Karpas-422 (cell line): Measurements from ENCODE around the gene ACBD4. TPM values are rescaled to one million over a fixed set of nuclear protein-coding genes. Genes with fewer than 3 reads are reported as not detected.

Experiments used
- DNase-seq: peaks from one replicate; pipeline ENCODE4 v3.0.0-alpha.2; 2015
- H2AFZ ChIP-seq: fragments of 200-600 bp; sonication (generic); 2 replicates; pipeline ENCODE4 v1.6.1; 2014; ENCODE audit warnings: antibody characterized with exemption, low read length, mixed read lengths
- H3K27ac ChIP-seq: fragments of 200-600 bp; sonication (generic); 2 replicates; pipeline ENCODE4 v1.5.1; 2014; ENCODE audit warnings: mild to moderate bottlenecking, low read length, moderate library complexity
- H3K27me3 ChIP-seq: fragments of 200-600 bp; sonication (generic); 2 replicates; pipeline ENCODE4 v1.6.1; 2014; ENCODE audit warnings: low read length, mixed read lengths
- H3K36me3 ChIP-seq: fragments of 200-600 bp; sonication (generic); 2 replicates; pipeline ENCODE4 v1.6.1; 2014; ENCODE audit warnings: low read length, mixed read lengths; ENCODE audit not compliant: insufficient read depth
- H3K4me1 ChIP-seq: fragments of 200-600 bp; sonication (generic); 2 replicates; pipeline ENCODE4 v1.6.1; 2014; ENCODE audit warnings: mild to moderate bottlenecking, low read length, mixed read lengths
- H3K4me2 ChIP-seq: fragments of 200-600 bp; sonication (generic); 2 replicates; pipeline ENCODE4 v1.6.1; 2014; ENCODE audit warnings: low read length, low read depth, mild to moderate bottlenecking; ENCODE audit not compliant: poor library complexity, severe bottlenecking
- H3K4me3 ChIP-seq: fragments of 200-600 bp; sonication (generic); 2 replicates; pipeline ENCODE4 v1.5.1; 2014; ENCODE audit warnings: mild to moderate bottlenecking, antibody characterized with exemption, low read length, mixed read lengths
- H3K79me2 ChIP-seq: fragments of 200-600 bp; sonication (generic); 2 replicates; pipeline ENCODE4 v1.6.1; 2014; ENCODE audit warnings: mild to moderate bottlenecking, low read length, mixed read lengths
- H3K9ac ChIP-seq: fragments of 200-600 bp; sonication (generic); 2 replicates; pipeline ENCODE4 v1.6.0; 2014; ENCODE audit warnings: low read length
- H3K9me2 ChIP-seq: fragments of 200-600 bp; sonication (generic), shearing (Covaris generic); replicated peaks from 2 replicates; pipeline ENCODE4 v1.6.0; 2014; ENCODE audit warnings: mild to moderate bottlenecking, low read length, moderate library complexity; ENCODE audit not compliant: insufficient read depth
- H3K9me3 ChIP-seq: fragments of 300-700, 200-600 bp; sonication (generic); 2 replicates; pipeline ENCODE4 v1.6.1; 2014; ENCODE audit warnings: low read length, mixed read lengths
- H4K20me1 ChIP-seq: fragments of 200-600 bp; sonication (generic); 2 replicates; pipeline ENCODE4 v1.6.1; 2014; ENCODE audit warnings: mild to moderate bottlenecking, antibody characterized with exemption, low read length, low read depth; ENCODE audit not compliant: insufficient read depth
- total RNA-seq: library from RNA; depleted of rRNA; stranded (reverse); fragments of >200 nt; shearing (Covaris generic); gene quantifications from 2 replicates; pipeline ENCODE4 v1.2.3, GENCODE V29; 2014; ENCODE audit warnings: low replicate concordance

The ACBD4 gene
- total RNA-seq, 1 experiment from 2014 or later: 13.4 TPM

DNA sequence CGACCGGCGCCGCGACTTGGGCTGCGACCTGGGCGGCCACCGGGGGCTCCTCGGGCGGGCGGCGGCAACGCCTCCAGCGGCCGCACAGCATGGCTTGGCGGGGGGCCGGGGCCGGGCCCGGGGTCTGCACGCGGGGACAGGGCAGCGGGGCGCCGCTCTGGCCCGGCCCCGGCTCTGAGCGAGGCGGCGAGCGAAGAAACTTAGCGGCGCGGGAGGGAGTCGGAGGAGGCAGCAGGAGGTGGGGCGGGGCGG lies 3.2 kb upstream of the ACBD4 start, which contains the start of gene PLCD3:
Gene PLCD3, minus strand, starts transcription at position 196 of the 252 bp plus-strand sequence. Its CDS starts 105 bp downstream, at position 91.
- H3K9me3 ChIP-seq: no peaks in the 10 kb centered on the region
- DNase-seq: no peak
- no peaks in the 10 kb centered on the region for H3K27me3 ChIP-seq
- peak within 1 kb of the TSS; percentile 95 for H3K4me3 ChIP-seq
- H3K79me2 ChIP-seq: no peaks in the 10 kb centered on the region
- no peaks in the 10 kb centered on the region for H4K20me1 ChIP-seq
- H3K4me1 ChIP-seq: peaks cover 23% of the 10 kb centered on the region
- H3K4me2 ChIP-seq: peak within 1 kb of the TSS; percentile 99
- peak within 1 kb of the TSS; percentile 100 for H2AFZ ChIP-seq
- H3K27ac ChIP-seq: no peak within 1 kb of the TSS
- H3K36me3 ChIP-seq: no peaks in the 10 kb centered on the region
- H3K9me2 ChIP-seq: no peaks in the 10 kb centered on the region
- peak within 1 kb of the TSS; percentile 73 for H3K9ac ChIP-seq

DNA sequence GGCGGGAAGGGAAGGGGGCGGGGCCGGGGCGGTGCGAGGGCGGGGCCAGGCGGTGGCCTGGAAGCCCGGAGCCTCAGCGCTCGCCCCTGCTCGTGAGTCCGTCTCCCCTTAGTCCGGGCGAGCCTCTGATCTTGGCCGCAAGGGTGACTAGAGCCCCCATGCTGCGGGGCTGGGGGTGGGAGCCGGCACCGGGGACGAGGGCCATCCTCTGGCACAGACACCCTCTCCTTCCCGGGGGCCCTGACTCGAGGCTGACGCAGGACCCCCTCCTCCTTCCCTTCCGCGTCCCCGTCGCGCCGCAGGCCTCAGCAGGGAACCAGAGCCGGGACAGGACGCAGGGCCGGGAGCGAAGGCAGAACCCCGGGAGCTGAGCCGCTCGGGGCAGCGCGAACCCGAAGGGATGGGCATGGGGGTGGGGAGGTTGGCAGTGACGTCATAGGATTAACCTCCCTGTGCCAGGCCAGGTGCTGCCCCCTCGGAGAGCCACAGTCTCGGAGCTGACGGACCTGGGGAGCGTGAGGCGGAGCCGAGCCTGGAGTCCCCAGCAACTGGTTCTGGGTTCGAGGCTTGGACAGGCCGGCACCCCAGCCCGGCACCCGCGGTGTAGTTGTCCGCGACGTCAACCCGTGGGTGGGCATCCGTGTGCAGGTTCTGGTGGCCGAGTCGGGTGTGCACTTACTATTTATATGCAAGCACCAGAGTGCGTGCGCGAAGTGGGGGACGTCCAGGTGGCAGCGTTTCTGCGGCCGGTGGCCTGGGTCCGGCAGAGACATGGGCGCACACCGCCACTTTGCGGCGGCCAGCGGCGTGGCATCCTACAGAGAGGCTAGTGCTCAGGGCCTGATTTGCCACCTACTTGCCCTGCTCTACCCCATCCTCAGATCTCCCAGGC lies 2.7 kb upstream of the ACBD4 start:
- Histone ChIP-seq H3K9me3 (no peaks in the 10 kb centered on the region), H3K4me1 (peaks cover 23% of the 10 kb centered on the region), H3K4me2 (peak overlapping the region; percentile 99), H3K36me3 (no peaks in the 10 kb centered on the region), H3K79me2 (no peaks in the 10 kb centered on the region), H3K27me3 (no peaks in the 10 kb centered on the region), H2AFZ (peak overlapping the region; percentile 100), H3K4me3 (peak overlapping the region; percentile 95), H3K27ac (no peak overlapping the region), H4K20me1 (no peaks in the 10 kb centered on the region), H3K9me2 (no peaks in the 10 kb centered on the region), H3K9ac (peak overlapping the region; percentile 73)
- DNase-seq: peak; percentile 86

DNA sequence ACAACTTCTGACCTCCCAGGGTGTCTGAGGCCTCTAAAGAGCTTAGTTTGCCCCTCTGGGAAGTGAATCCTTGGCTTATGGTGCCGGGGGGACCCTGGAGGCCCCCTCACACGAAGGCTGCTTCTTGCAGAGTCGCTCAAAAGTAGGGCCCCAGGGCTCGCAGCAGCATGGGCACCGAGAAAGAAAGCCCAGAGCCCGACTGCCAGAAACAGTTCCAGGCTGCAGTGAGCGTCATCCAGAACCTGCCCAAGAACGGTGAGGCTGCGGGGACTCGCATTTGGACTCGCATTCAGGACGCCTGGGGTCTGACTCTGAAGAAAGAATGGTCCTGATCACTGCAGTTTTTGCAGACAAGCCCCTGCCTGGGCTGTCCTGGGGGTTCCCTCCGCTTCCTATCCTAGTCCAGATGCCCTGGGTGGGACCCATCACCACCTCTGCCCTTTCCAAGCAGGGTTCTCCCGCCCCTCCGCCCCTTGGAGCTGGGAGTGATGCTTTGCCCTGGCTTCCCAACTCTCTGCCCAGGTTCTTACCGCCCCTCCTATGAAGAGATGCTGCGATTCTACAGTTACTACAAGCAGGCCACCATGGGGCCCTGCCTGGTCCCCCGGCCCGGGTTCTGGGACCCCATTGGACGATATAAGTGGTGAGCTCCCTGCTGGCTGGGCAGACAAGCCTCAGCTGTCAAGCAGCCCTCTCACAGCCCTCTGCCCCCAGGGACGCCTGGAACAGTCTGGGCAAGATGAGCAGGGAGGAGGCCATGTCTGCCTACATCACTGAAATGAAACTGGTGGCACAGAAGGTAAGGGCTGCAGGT lies 698 bp downstream of the ACBD4 start:
- peak overlapping the region; percentile 95 for H2AFZ ChIP-seq
- H3K36me3 ChIP-seq: no peaks in the 10 kb centered on the region

DNA sequence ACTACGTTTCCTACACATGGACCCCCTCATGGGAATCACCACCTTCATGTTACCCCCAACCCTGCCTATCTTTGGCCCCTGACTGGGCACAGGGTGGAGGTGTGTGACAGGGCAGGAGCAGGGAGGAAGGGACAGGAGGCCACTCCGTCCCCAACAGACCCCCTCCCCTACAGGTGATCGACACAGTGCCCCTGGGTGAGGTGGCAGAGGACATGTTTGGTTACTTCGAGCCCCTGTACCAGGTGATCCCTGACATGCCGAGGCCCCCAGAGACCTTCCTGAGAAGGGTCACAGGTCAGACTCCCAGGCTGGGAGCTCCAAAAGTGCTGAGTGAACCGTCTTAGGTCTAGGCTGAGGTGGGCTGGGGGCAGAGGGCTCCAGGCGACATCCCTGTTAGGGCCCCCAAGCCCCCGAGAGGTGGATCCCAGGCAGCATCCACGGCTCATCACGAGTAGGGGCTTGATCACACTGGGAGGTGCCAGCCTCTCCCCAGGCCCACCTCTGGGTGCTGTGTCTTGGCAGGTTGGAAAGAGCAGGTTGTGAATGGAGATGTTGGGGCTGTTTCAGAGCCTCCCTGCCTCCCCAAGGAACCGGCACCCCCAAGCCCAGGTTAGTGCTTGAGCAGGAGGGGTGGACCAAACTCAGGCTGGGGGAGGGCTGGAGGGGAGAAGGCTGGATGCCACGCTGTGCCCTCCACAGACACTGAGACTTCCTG lies 1.5 kb downstream of the ACBD4 start:
- Histone ChIP-seq H3K9me3 (no peaks in the 10 kb centered on the region), H3K4me3 (no peak overlapping the region), H3K9ac (no peak overlapping the region), H3K9me2 (no peaks in the 10 kb centered on the region), H3K79me2 (no peaks in the 10 kb centered on the region), H3K4me2 (no peak overlapping the region), H3K36me3 (no peaks in the 10 kb centered on the region), H4K20me1 (no peaks in the 10 kb centered on the region), H3K27ac (no peak overlapping the region), H3K4me1 (peaks cover 21% of the 10 kb centered on the region), H2AFZ (no peak overlapping the region), H3K27me3 (no peaks in the 10 kb centered on the region)
- no peak for DNase-seq

More for the DNA sequence above, 698 bp downstream of the ACBD4 start:
- peak overlapping the region; percentile 67 for H3K9ac ChIP-seq
- no peak for DNase-seq
- peaks cover 23% of the 10 kb centered on the region for H3K4me1 ChIP-seq
- no peaks in the 10 kb centered on the region for H3K9me3 ChIP-seq
- no peaks in the 10 kb centered on the region for H3K27me3 ChIP-seq
- no peaks in the 10 kb centered on the region for H3K79me2 ChIP-seq
- H4K20me1 ChIP-seq: no peaks in the 10 kb centered on the region
- H3K27ac ChIP-seq: no peak overlapping the region
- H3K9me2 ChIP-seq: no peaks in the 10 kb centered on the region
- peak overlapping the region; percentile 68 for H3K4me3 ChIP-seq
- H3K4me2 ChIP-seq: peak overlapping the region; percentile 89

DNA sequence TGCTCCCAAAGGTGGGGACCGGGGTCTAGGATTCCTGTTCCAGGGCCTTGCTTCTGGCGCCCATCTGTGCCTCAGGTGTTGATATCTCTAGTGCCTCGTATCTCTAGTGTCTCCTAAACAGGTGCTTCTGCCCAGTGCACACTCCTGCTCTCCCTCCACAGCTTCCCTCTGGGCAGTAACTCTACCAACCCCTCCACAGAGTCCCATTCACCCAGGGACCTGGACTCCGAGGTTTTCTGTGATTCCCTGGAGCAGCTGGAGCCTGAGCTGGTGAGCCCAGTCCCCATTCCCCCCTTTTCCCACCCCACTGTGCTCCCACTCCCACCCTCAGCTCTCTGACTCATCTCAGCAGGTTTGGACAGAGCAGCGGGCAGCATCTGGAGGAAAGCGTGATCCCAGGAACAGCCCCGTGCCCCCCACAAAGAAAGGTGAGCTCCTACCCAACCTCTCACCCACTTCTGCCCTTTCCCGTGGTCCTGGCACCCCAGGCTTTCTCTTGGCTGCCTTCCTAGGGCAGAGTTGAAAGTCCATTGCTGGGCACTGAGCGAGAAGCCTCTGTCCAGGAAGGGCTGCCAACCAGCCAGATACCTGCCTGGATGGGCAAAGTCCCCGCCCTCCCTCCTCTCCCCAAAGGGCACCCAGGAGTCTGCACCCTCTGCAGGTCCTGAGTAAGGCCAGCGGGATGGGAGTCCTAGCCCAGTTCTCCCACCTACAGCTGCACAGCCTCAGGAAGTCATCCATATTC lies 2.2 kb downstream of the ACBD4 start:
- Histone ChIP-seq H3K9ac (no peak overlapping the region), H3K27ac (no peak overlapping the region), H3K4me3 (no peak overlapping the region), H3K9me2 (no peaks in the 10 kb centered on the region), H3K27me3 (no peaks in the 10 kb centered on the region), H3K79me2 (no peaks in the 10 kb centered on the region), H3K36me3 (no peaks in the 10 kb centered on the region), H4K20me1 (no peaks in the 10 kb centered on the region), H3K4me2 (no peak overlapping the region), H3K9me3 (no peaks in the 10 kb centered on the region), H2AFZ (no peak overlapping the region), H3K4me1 (peaks cover 17% of the 10 kb centered on the region)
- DNase-seq: no peak

DNA sequence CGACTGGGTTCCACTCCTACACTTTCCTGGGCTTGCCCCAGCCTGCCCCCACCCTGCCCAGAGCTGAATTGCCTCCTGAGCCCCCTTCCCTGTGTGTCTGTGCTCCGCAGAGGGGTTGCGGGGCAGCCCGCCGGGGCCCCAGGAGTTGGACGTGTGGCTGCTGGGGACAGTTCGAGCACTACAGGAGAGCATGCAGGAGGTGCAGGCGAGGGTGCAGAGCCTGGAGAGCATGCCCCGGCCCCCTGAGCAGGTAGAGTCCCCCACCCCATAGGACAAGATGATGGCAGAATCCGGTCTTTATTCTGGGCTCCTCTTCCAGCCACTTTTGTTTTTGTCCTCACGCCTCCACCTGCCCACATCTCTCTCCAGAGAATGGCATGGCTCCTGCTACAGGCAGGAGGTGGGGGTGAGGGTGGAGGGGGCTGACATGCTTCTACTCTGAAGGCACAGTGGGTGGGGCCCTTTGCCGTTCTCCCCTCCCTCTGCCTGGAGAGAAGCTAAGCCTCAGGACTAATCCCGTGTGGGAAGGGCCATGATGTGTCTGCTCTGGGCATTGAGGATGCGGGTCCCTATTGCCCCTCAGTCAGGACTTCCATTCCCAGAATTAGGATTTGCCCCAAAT lies 3.5 kb downstream of the ACBD4 start:
- Histone ChIP-seq H3K27ac (no peak overlapping the region), H2AFZ (no peak overlapping the region), H4K20me1 (no peaks in the 10 kb centered on the region), H3K79me2 (no peaks in the 10 kb centered on the region), H3K4me2 (no peak overlapping the region), H3K9ac (no peak overlapping the region), H3K27me3 (no peaks in the 10 kb centered on the region), H3K4me1 (peaks cover 12% of the 10 kb centered on the region), H3K36me3 (no peaks in the 10 kb centered on the region), H3K9me2 (no peaks in the 10 kb centered on the region), H3K9me3 (no peaks in the 10 kb centered on the region), H3K4me3 (no peak overlapping the region)
- no peak for DNase-seq

GRCh38 chr17:45139533-45139920 lies 4.0 kb downstream of the ACBD4 start:
- Histone ChIP-seq H3K4me1 (peaks cover 12% of the 10 kb centered on the region), H3K36me3 (no peaks in the 10 kb centered on the region), H2AFZ (no peak overlapping the region), H3K4me3 (no peak overlapping the region), H4K20me1 (no peaks in the 10 kb centered on the region), H3K4me2 (no peak overlapping the region), H3K9me3 (no peaks in the 10 kb centered on the region), H3K9ac (no peak overlapping the region), H3K9me2 (no peaks in the 10 kb centered on the region), H3K79me2 (no peaks in the 10 kb centered on the region), H3K27me3 (no peaks in the 10 kb centered on the region), H3K27ac (no peak overlapping the region)
- DNase-seq: no peak
